Superior temporal gyrus (tissue), 1 donor: Measurements from ENCODE around the gene VDR.

Experiments
- DNase-seq: peaks from one replicate; pipeline ENCODE4 v3.0.0-alpha.2; 2016; ENCODE audit errors: extremely low spot score

The VDR gene

GRCh38 chr12:47894068-47894467 is 10.7 kb downstream of the VDR start:
- DNase-seq = no peak

- no peak for DNase-seq
These were observed 12.0 kb downstream of the VDR start for GRCh38 chr12:47892819-47893218.

GRCh38 chr12:47891356-47891755 is 13.4 kb downstream of the VDR start:
- DNase-seq = no peak

- no peak for DNase-seq
These were observed 15.8 kb downstream of the VDR start for GRCh38 chr12:47889040-47889439.

GRCh38 chr12:47888153-47888819 is 16.5 kb downstream of the VDR start:
- no peak for DNase-seq

- DNase-seq = no peak
These were observed 17.3 kb downstream of the VDR start for GRCh38 chr12:47887529-47887928.

- DNase-seq = no peak
These were observed 18.1 kb downstream of the VDR start for GRCh38 chr12:47886510-47887240.

- DNase-seq = no peak
These were observed 19.2 kb downstream of the VDR start for GRCh38 chr12:47885566-47885965.

- no peak for DNase-seq
These were observed 19.7 kb downstream of the VDR start for GRCh38 chr12:47885012-47885501.

- DNase-seq = no peak
These were observed 20.3 kb downstream of the VDR start for GRCh38 chr12:47884501-47884900.

GRCh38 chr12:47883663-47884195 is 21.1 kb downstream of the VDR start:
- DNase-seq = no peak

GRCh38 chr12:47882781-47883546 is 21.8 kb downstream of the VDR start:
- DNase-seq = no peak

GRCh38 chr12:47881826-47882427 is 22.9 kb downstream of the VDR start:
- DNase-seq = no peak

- no peak for DNase-seq
These were observed 23.7 kb downstream of the VDR start for GRCh38 chr12:47881051-47881450.

GRCh38 chr12:47878918-47879481 is 25.8 kb downstream of the VDR start:
- no peak for DNase-seq

GRCh38 chr12:47878293-47878917 is 26.4 kb downstream of the VDR start:
- DNase-seq = no peak

- DNase-seq = no peak
These were observed 27.7 kb downstream of the VDR start for GRCh38 chr12:47877081-47877480.

- DNase-seq = no peak
These were observed 28.3 kb downstream of the VDR start for GRCh38 chr12:47876440-47876960.

GRCh38 chr12:47875746-47876439 is 28.9 kb downstream of the VDR start:
- DNase-seq = no peak

- no peak for DNase-seq
These were observed 30.5 kb downstream of the VDR start for GRCh38 chr12:47874316-47874715.
